NCI-H774 (cell line): ENCODE results near the gene VWA5B2.

ENCODE experiments used
- DNase-seq: peaks from one replicate; lab custom pipeline; 2025; lab: John Stamatoyannopoulos, UW

The VWA5B2 gene

DNA sequence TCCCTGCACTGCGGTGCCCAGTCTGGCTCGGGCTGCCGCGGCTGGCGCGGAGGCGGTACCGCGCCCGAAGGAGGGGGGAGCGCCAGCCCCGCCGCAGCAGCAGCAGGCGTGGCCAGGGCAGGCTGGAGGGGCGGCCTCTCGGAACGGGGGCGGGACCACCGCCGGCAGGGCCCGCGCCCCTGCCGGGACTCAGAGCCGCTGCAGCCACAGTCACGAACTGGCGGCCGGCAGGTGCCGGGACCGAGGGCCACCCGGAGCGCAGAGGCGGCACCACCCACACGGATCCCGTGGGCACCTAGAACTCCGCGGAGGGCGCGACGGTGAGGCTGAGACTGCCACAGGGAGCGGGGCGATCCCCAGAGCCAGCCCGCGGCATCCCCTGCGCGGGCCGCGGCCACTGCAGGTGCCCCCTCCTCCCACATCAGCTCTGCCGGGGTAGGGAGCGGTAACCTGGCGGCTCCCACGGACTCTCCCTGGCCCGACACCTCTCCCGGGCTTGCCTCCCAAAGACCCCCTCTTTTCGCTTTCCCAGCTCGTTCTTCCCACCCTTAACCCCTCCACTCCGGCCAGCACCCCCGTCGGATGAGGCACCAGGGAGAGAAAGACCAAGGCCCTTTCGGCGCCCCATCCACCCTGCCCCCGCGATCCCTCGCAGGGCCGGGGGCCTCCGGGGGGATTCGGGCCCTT is at the start of gene VWA5B2:
VWA5B2 (plus strand) TSS at position 192 of the 687 bp plus-strand sequence. CDS start 944 bp downstream, outside the sequence.
- peak; percentile 94 for DNase-seq

DNA sequence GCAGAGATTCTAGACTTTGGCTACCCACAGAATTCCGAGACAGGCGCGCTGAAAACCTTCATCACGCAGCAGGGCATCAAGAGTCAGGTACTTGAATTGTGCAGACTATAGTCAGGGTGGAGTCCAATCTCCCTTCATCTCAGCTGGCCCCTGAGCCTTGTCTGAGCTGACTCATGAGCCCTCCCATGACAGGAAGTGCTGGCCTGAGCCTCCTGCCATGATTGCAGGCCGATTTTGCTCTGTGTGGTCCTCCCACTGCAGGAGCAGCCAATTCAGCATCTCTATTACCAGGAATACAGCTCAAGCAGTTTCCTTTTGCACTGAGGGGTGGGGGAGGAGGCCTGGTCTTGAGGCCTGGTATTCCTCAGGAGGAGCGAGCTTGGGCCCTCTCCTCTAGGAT is 49.2 kb upstream of the VWA5B2 start:
- DNase-seq: no peak

GRCh38 chr3:184181596-184181995 is 47.8 kb upstream of the VWA5B2 start:
- no peak for DNase-seq

GRCh38 chr3:184183679-184184078 is 45.7 kb upstream of the VWA5B2 start:
- no peak for DNase-seq

DNA sequence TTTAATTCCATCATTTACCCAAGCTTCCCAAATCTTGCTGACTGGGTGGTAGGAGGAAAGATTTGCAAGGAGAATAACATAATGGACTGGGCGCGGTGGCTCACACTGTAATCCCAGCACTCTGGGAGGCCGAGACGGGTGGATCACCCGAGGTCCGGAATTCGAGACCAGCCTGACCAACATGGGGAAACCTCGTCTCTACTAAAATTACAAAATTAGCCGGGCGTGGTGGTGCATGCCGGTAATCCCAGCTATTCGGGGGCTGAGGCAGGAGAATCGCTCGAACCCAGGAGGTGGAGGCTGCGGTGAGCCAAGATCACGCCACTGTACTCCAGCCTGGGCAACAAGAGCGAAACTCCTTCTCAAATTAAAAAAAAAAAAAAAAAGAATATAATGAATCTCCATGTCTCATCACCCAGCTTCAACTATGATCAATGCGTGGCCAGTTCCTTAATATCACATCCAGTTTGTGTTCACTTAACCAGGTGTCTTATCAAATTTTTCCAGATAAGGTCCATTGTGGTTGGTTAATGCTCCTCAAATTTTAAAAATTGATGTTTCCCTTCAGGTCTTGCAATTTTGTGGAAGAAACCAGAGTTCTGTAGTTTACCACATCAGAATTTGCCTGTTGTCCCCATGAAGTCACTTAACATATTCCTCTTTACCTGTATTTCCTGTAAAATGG is 44.7 kb upstream of the VWA5B2 start:
- DNase-seq: no peak

GRCh38 chr3:184185461-184186183 is 43.8 kb upstream of the VWA5B2 start:
- peak; percentile 100 for DNase-seq

GRCh38 chr3:184186184-184186901 is 43.0 kb upstream of the VWA5B2 start, which contains the start of gene ABCF3:
Gene ABCF3, plus strand, starts transcription at chr3:184186199. Its CDS starts 9 bp downstream, at chr3:184186208.
- DNase-seq: no peak

DNA sequence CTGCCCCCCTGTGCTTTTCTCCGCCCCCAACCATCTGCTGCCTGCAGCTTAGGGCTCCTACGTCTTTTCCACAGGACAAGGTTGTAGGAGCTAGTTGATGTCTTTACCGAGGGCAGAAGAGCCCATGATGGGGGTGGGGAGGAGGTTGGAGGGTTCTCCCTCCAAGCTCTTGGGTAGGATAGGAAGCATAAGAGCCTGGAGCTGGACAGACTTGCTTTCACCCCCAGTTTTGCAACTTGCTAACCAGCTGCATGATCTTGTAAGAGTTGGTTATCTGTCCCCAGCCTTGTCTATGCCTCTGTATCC is 42.5 kb upstream of the VWA5B2 start:
- DNase-seq: no peak

DNA sequence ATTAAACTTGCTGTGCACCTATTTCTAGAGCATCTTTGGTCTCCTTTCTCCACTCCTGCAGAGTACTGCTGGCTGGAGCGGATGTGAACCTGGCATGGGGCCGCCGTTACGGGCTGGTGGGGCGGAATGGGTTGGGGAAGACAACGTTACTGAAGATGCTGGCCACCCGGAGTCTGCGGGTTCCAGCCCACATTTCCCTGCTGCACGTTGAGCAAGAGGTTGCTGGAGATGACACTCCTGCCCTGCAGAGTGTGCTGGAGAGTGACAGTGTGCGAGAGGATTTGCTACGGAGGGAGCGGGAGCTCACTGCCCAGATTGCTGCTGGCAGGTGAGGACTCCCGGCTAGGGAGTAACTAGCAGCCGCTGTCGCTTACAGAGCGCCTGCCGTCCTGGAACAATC is 41.3 kb upstream of the VWA5B2 start:
- no peak for DNase-seq

GRCh38 chr3:184189421-184189820 is 40.0 kb upstream of the VWA5B2 start:
- no peak for DNase-seq

DNA sequence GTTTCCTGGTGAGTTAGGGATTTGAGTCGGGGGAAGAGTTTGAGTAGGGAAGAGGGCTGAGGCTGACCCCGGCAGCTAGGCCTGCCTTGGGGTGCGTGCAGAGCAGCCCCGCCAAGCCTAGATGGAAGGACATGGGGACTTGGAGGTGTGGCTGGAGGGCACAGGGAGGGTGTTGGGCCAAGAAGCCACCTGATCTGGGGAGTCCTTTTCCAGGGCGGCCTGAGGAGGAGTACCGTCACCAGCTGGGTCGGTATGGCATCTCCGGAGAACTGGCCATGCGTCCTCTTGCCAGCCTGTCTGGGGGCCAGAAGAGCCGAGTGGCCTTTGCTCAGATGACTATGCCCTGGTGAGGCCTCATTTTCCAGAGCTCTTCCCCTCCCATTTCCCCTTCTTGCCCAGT is 36.5 kb upstream of the VWA5B2 start:
- DNase-seq: no peak

- DNase-seq: no peak
Observed at GRCh38 chr3:184193991-184194539, 35.3 kb upstream of the VWA5B2 start.

DNA sequence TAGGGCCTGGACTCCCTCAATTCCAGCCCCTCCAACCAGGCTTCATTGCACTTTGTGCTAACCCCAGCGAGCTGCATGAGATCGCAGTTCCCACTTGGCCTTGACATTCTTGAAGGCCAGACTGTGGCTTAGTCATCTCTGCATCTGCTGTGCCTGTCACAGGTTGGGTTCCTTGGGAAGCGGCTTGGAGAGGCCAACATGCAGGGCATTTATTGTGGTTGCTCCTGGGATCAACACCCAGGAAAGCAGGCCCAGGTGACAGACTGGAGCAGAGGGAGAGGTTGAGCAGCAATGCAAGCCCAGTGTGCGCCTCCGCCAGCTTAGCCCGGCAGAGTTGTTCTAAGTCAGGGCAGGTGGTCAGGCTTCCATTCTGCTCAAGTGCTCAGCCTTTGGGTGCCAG is 32.8 kb upstream of the VWA5B2 start:
- peak; percentile 41 for DNase-seq

- DNase-seq: no peak
Observed at GRCh38 chr3:184198509-184198908, 30.9 kb upstream of the VWA5B2 start.

GRCh38 chr3:184200825-184201224 is 28.6 kb upstream of the VWA5B2 start:
- DNase-seq: no peak

GRCh38 chr3:184203526-184203925 is 25.9 kb upstream of the VWA5B2 start:
- no peak for DNase-seq

GRCh38 chr3:184209146-184209923 is 20.1 kb upstream of the VWA5B2 start:
- no peak for DNase-seq

GRCh38 chr3:184211297-184211696 is 18.1 kb upstream of the VWA5B2 start:
- DNase-seq: no peak

GRCh38 chr3:184211718-184212117 is 17.7 kb upstream of the VWA5B2 start:
- DNase-seq: no peak

- no peak for DNase-seq
Observed at GRCh38 chr3:184218814-184219213, 10.6 kb upstream of the VWA5B2 start.

DNA sequence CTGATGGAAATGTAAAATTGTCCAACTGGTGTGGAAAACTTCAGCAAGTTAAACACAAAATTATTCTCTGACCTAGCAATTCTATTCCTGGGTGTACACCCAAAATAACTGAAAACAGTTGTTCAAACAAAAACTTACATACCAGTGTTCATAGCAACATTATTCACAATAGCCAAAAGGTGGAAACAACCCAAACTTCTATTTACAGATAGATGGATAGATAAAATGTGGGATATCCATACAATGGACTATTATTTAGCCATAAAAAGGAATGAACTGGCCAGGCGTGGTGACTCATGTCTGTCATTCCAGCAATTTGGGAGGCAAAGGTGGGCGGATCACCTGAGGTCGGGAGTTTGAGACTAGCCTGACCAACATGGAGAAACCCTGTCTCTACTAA is 6.9 kb upstream of the VWA5B2 start:
- DNase-seq: no peak
